Loucy (cell line): ENCODE measurements around the gene ARID1B.

Experiments used
- H2AFZ ChIP-seq: fragments of 200-600 bp; sonication (generic); 2 replicates; pipeline ENCODE4 v1.6.0; 2016; ENCODE audit warnings: antibody characterized with exemption, mild to moderate bottlenecking, low read length, moderate library complexity
- H3F3A ChIP-seq: fragments of 200-600 bp; 2 replicates; pipeline ENCODE4 v1.6.0; 2016; ENCODE audit warnings: antibody characterized with exemption, low read depth, mild to moderate bottlenecking
- H3K27me3 ChIP-seq: fragments of 200-600 bp; sonication (generic); 2 replicates; pipeline ENCODE4 v1.6.1; 2014; ENCODE audit warnings: low read length, mild to moderate bottlenecking; ENCODE audit not compliant: insufficient read depth, poor library complexity, severe bottlenecking
- H3K36me3 ChIP-seq: fragments of 200-600 bp; sonication (generic); 2 replicates; pipeline ENCODE4 v1.6.1; 2016; ENCODE audit warnings: low read length; ENCODE audit not compliant: insufficient read depth
- H3K4me1 ChIP-seq: fragments of 200-600 bp; sonication (generic); 2 replicates; pipeline ENCODE4 v1.5.1; 2014; ENCODE audit warnings: low read length, mild to moderate bottlenecking; ENCODE audit not compliant: insufficient read depth, poor library complexity, severe bottlenecking
- H3K4me2 ChIP-seq: fragments of 200-600 bp; sonication (generic); 2 replicates; pipeline ENCODE4 v1.6.0; 2014; ENCODE audit warnings: antibody characterized with exemption, low read length, low read depth, mild to moderate bottlenecking; ENCODE audit not compliant: poor library complexity, severe bottlenecking
- H3K4me3 ChIP-seq: fragments of 200-600 bp; sonication (generic); 2 replicates; pipeline ENCODE4 v1.5.1; 2014; ENCODE audit warnings: low read length, mild to moderate bottlenecking, mixed read lengths; ENCODE audit not compliant: poor library complexity, severe bottlenecking
- H3K79me2 ChIP-seq: fragments of 200-600 bp; sonication (generic); 2 replicates; pipeline ENCODE4 v1.6.1; 2014; ENCODE audit warnings: low read length; ENCODE audit not compliant: insufficient read depth
- H3K9ac ChIP-seq: fragments of 200-600 bp; sonication (generic); 2 replicates; pipeline ENCODE4 v1.6.0; 2014; ENCODE audit warnings: mild to moderate bottlenecking, low read depth, low read length, moderate library complexity; ENCODE audit not compliant: poor library complexity, severe bottlenecking
- H3K9me2 ChIP-seq: fragments of 200-600 bp; sonication (generic); replicated peaks from 2 replicates; pipeline ENCODE4 v1.6.1; 2016; ENCODE audit warnings: low read depth, low read length, mixed read lengths
- H3K9me3 ChIP-seq: fragments of 200-600 bp; sonication (generic); 2 replicates; pipeline ENCODE4 v1.6.1; 2014; ENCODE audit warnings: mild to moderate bottlenecking, antibody characterized with exemption, low read length, low read depth; ENCODE audit not compliant: insufficient read depth
- H4K20me1 ChIP-seq: fragments of 200-600 bp; sonication (generic); 2 replicates; pipeline ENCODE4 v1.6.0; 2014; ENCODE audit warnings: antibody characterized with exemption, low read length, mild to moderate bottlenecking; ENCODE audit not compliant: insufficient read depth, poor library complexity, severe bottlenecking
- EZH2phosphoT487 ChIP-seq: fragments of 200-600 bp; IDR thresholded peaks from 2 replicates; pipeline ENCODE4 v1.6.1; 2018; ENCODE audit warnings: antibody characterized with exemption, mild to moderate bottlenecking, moderate library complexity, borderline replicate concordance
- TF ChIP-seq, protein P1 (sequence below): fragments of 200-600 bp; sonication (generic); conservative IDR thresholded peaks from 2 replicates; pipeline ENCODE4 v1.5.1; 2014; ENCODE audit warnings: mild to moderate bottlenecking, antibody characterized with exemption, low read length

Gene ARID1B

GRCh38 chr6:156857573-156857972 is 80.4 kb downstream of the ARID1B start:
- no peaks in the 10 kb centered on the region for H3K27me3 ChIP-seq
- peaks cover 4% of the 10 kb centered on the region for H3K4me1 ChIP-seq
- H3K4me3 ChIP-seq, result no peak overlapping the region
- H3K9me2 ChIP-seq, result no peaks in the 10 kb centered on the region
- no peaks in the 10 kb centered on the region for H3F3A ChIP-seq
- H3K36me3 ChIP-seq, result no peaks in the 10 kb centered on the region
- H3K9ac ChIP-seq, result no peak overlapping the region
- H3K4me2 ChIP-seq, result no peak overlapping the region
- H4K20me1 ChIP-seq, result peaks cover 94% of the 10 kb centered on the region
- TF ChIP-seq, protein P1, sequence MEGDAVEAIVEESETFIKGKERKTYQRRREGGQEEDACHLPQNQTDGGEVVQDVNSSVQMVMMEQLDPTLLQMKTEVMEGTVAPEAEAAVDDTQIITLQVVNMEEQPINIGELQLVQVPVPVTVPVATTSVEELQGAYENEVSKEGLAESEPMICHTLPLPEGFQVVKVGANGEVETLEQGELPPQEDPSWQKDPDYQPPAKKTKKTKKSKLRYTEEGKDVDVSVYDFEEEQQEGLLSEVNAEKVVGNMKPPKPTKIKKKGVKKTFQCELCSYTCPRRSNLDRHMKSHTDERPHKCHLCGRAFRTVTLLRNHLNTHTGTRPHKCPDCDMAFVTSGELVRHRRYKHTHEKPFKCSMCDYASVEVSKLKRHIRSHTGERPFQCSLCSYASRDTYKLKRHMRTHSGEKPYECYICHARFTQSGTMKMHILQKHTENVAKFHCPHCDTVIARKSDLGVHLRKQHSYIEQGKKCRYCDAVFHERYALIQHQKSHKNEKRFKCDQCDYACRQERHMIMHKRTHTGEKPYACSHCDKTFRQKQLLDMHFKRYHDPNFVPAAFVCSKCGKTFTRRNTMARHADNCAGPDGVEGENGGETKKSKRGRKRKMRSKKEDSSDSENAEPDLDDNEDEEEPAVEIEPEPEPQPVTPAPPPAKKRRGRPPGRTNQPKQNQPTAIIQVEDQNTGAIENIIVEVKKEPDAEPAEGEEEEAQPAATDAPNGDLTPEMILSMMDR, result no peak
- TF ChIP-seq EZH2phosphoT487, result no peak
- peaks cover 100% of the 10 kb centered on the region for H3K79me2 ChIP-seq
- H2AFZ ChIP-seq, result no peak overlapping the region
- no peaks in the 10 kb centered on the region for H3K9me3 ChIP-seq

DNA sequence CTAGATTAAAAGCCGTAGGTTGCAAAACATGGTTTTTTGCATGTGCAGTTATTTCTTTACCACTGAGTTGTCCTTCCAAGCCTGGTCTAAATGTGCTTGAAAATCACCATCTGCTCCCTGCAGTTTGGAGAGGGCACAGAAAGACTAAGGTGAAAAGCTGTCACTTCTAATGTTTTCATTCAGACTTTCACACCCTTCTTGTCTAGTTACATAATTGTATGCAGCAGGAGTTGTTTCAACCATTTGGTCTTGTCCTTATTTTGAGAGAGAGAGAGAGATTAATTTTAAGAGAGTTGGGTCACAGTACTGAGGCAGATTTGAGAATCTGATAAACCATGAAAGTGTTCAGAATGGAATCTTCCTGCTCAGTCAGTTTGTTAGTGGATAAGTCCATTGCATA is 82.5 kb downstream of the ARID1B start:
- no peaks in the 10 kb centered on the region for H3F3A ChIP-seq
- no peak overlapping the region for H3K4me3 ChIP-seq
- TF ChIP-seq, protein P1, result no peak
- TF ChIP-seq EZH2phosphoT487, result no peak
- peaks cover 100% of the 10 kb centered on the region for H3K79me2 ChIP-seq
- no peak overlapping the region for H3K9ac ChIP-seq
- peaks cover 94% of the 10 kb centered on the region for H4K20me1 ChIP-seq
- H3K27me3 ChIP-seq, result no peaks in the 10 kb centered on the region
- H2AFZ ChIP-seq, result no peak overlapping the region
- no peak overlapping the region for H3K4me2 ChIP-seq
- H3K9me3 ChIP-seq, result no peaks in the 10 kb centered on the region
- H3K36me3 ChIP-seq, result no peaks in the 10 kb centered on the region
- H3K9me2 ChIP-seq, result no peaks in the 10 kb centered on the region
- no peaks in the 10 kb centered on the region for H3K4me1 ChIP-seq

DNA sequence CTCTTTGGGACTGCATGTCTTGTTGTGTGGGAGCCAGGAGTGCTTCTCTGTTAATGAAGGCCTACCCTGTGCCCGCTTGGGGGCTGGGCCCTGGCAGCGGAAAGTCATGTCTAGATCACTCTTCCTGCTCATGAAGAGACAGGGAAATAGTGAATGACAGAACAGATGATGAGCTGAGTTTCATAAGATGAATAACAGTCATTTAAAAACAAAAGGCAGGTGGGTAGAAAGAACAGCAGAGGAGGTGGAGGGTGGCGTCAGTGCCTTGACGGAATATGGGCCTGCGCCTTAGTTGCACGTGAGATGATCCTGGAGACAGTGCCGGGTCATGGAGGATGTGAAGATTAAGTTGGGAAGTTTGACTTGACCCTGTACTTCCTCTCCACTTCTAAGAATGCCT is 85.5 kb downstream of the ARID1B start:
- H4K20me1 ChIP-seq, result peaks cover 88% of the 10 kb centered on the region
- H2AFZ ChIP-seq, result no peak overlapping the region
- H3K27me3 ChIP-seq, result no peaks in the 10 kb centered on the region
- peaks cover 4% of the 10 kb centered on the region; the same call in 1 of the 2 replicates for H3K36me3 ChIP-seq
- H3K9me3 ChIP-seq, result no peaks in the 10 kb centered on the region
- H3K9me2 ChIP-seq, result no peaks in the 10 kb centered on the region
- no peaks in the 10 kb centered on the region for H3F3A ChIP-seq
- H3K4me3 ChIP-seq, result no peak overlapping the region
- TF ChIP-seq, protein P1, result no peak
- no peak for TF ChIP-seq EZH2phosphoT487
- H3K9ac ChIP-seq, result no peak overlapping the region
- H3K79me2 ChIP-seq, result peaks cover 100% of the 10 kb centered on the region
- no peaks in the 10 kb centered on the region for H3K4me1 ChIP-seq
- H3K4me2 ChIP-seq, result no peak overlapping the region
